HG02840 (cell line): Measurements from ENCODE around the gene GTF2H2C.
"Not testable (repeated sequence)": the region's sequence is repeated elsewhere in the genome, so short reads cannot be mapped to it uniquely, and the experiment has no call there.

ENCODE experiments used
- ATAC-seq: cut with Tn5 transposase; IDR thresholded peaks from one replicate; pipeline ENCODE4 v1.9.1; 2021; ENCODE audit warnings: mild to moderate bottlenecking, moderate library complexity, moderate number of reproducible peaks; ENCODE audit not compliant: unreplicated experiment, low FRiP score

The GTF2H2C gene

GRCh38 chr5:69560587-69561431 is 818 bp downstream of the GTF2H2C start:
- not testable (repeated sequence) for ATAC-seq

GRCh38 chr5:69566172-69566571 is 6.2 kb downstream of the GTF2H2C start:
- not testable (repeated sequence) for ATAC-seq

- ATAC-seq: not testable (repeated sequence)
Measured at GRCh38 chr5:69568072-69568471, 8.1 kb downstream of the GTF2H2C start.

- ATAC-seq: not testable (repeated sequence)
Measured at GRCh38 chr5:69583356-69583755, 23.4 kb downstream of the GTF2H2C start.

- not testable (repeated sequence) for ATAC-seq
Measured at GRCh38 chr5:69596114-69596840, 36.3 kb downstream of the GTF2H2C start.

GRCh38 chr5:69601947-69602346 is 42.0 kb downstream of the GTF2H2C start:
- peak; percentile 79 for ATAC-seq

- ATAC-seq: not testable (repeated sequence)
Measured at GRCh38 chr5:69606839-69607238, 46.8 kb downstream of the GTF2H2C start.

GRCh38 chr5:69607750-69608149 is 47.8 kb downstream of the GTF2H2C start:
- not testable (repeated sequence) for ATAC-seq

- not testable (repeated sequence) for ATAC-seq
Measured at GRCh38 chr5:69608861-69609496, 49.0 kb downstream of the GTF2H2C start.

- not testable (repeated sequence) for ATAC-seq
Measured at GRCh38 chr5:69614843-69615242, 54.9 kb downstream of the GTF2H2C start.

- ATAC-seq: not testable (repeated sequence)
Measured at GRCh38 chr5:69631879-69632278, 71.9 kb downstream of the GTF2H2C start.
